ENCODE results near the gene SARNP. TPM values are rescaled to one million over a fixed set of nuclear protein-coding genes. Genes with fewer than 3 reads are reported as not detected.

SARNP gene
- total and polyA plus RNA-seq, 9 of the 15 experiments (the other 6 are each of a cell fraction or from before 2014, with no cell fraction given), result 70.1 to 400 (median 198) TPM

DNA sequence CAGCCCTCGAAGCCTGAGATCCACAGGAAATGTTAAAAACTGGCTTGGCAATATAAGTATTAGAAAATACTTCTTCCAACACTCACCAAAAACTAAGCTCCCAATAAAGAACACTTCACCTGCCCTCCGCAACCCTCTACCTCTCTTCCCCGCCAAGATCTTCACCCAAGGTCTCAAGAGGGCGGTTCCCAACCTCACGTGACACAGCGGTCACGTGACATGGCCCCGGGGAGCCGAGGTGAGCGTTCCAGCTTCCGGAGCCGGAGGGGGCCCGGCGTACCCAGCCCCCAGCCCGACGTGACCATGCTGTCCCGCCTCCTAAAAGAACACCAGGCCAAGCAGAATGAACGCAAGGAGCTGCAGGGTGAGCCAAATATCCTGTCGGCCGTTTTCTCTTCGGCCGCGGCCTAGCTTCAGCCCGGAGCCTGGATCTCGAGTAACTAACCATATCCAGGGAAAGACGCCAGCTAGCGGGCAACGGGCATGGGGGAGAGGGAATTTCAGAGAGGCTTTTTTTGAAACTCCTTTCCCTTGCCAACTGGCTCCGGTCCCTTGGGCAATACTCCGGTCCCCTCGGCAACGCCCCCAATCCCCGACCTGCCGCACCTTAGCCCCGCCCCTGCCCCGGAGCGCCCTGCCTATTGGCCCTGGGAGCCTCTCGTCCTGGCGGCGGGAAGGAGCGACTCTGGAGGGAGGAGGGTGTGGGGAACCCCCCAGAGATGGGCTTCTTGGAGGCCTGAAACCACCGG lies 101.5 kb downstream of the SARNP start, which contains the start of gene BLOC1S1 (continued):
- TF ChIP-seq, protein P1, sequence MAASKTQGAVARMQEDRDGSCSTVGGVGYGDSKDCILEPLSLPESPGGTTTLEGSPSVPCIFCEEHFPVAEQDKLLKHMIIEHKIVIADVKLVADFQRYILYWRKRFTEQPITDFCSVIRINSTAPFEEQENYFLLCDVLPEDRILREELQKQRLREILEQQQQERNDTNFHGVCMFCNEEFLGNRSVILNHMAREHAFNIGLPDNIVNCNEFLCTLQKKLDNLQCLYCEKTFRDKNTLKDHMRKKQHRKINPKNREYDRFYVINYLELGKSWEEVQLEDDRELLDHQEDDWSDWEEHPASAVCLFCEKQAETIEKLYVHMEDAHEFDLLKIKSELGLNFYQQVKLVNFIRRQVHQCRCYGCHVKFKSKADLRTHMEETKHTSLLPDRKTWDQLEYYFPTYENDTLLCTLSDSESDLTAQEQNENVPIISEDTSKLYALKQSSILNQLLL (CRISPR knock-in tag; IDR thresholded peaks at IDR 0.05; ENCODE audit: borderline replicate concordance), result no peak
- TF ChIP-seq, protein P2, sequence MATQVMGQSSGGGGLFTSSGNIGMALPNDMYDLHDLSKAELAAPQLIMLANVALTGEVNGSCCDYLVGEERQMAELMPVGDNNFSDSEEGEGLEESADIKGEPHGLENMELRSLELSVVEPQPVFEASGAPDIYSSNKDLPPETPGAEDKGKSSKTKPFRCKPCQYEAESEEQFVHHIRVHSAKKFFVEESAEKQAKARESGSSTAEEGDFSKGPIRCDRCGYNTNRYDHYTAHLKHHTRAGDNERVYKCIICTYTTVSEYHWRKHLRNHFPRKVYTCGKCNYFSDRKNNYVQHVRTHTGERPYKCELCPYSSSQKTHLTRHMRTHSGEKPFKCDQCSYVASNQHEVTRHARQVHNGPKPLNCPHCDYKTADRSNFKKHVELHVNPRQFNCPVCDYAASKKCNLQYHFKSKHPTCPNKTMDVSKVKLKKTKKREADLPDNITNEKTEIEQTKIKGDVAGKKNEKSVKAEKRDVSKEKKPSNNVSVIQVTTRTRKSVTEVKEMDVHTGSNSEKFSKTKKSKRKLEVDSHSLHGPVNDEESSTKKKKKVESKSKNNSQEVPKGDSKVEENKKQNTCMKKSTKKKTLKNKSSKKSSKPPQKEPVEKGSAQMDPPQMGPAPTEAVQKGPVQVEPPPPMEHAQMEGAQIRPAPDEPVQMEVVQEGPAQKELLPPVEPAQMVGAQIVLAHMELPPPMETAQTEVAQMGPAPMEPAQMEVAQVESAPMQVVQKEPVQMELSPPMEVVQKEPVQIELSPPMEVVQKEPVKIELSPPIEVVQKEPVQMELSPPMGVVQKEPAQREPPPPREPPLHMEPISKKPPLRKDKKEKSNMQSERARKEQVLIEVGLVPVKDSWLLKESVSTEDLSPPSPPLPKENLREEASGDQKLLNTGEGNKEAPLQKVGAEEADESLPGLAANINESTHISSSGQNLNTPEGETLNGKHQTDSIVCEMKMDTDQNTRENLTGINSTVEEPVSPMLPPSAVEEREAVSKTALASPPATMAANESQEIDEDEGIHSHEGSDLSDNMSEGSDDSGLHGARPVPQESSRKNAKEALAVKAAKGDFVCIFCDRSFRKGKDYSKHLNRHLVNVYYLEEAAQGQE (IDR thresholded peaks at IDR 0.05; ENCODE audit: borderline replicate concordance), result peak; percentile 96
- TF ChIP-seq, protein P2 (CRISPR knock-in tag; IDR thresholded peaks at IDR 0.05; ENCODE audit: low read depth), result 0 out of 2 replicates have a peak, but pooled peaks have one; percentile 24
- TF ChIP-seq KLF6 (CRISPR knock-in tag; IDR thresholded peaks at IDR 0.05; ENCODE audit: borderline replicate concordance) (0 out of 2 replicates have a peak, but pooled peaks have one; percentile 19), TCF7L2 (IDR thresholded peaks at IDR 0.05; ENCODE audit: low read depth, low read length) (no peak), KLF16 (IDR thresholded peaks at IDR 0.05) (no peak; the same call in 1 of the 2 replicates), MCM5 (IDR thresholded peaks at IDR 0.05; ENCODE audit: low read depth) (no peak)
- TF ChIP-seq, protein P3, sequence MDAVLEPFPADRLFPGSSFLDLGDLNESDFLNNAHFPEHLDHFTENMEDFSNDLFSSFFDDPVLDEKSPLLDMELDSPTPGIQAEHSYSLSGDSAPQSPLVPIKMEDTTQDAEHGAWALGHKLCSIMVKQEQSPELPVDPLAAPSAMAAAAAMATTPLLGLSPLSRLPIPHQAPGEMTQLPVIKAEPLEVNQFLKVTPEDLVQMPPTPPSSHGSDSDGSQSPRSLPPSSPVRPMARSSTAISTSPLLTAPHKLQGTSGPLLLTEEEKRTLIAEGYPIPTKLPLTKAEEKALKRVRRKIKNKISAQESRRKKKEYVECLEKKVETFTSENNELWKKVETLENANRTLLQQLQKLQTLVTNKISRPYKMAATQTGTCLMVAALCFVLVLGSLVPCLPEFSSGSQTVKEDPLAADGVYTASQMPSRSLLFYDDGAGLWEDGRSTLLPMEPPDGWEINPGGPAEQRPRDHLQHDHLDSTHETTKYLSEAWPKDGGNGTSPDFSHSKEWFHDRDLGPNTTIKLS (IDR thresholded peaks at IDR 0.05; ENCODE audit: borderline replicate concordance, low read depth), result 0 out of 2 replicates have a peak, but pooled peaks have one; percentile 43
- TF ChIP-seq, protein P4, sequence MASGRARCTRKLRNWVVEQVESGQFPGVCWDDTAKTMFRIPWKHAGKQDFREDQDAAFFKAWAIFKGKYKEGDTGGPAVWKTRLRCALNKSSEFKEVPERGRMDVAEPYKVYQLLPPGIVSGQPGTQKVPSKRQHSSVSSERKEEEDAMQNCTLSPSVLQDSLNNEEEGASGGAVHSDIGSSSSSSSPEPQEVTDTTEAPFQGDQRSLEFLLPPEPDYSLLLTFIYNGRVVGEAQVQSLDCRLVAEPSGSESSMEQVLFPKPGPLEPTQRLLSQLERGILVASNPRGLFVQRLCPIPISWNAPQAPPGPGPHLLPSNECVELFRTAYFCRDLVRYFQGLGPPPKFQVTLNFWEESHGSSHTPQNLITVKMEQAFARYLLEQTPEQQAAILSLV (tag; IDR thresholded peaks at IDR 0.05), result 0 out of 2 replicates have a peak, but pooled peaks have one; percentile 33
- TF ChIP-seq, protein P5, sequence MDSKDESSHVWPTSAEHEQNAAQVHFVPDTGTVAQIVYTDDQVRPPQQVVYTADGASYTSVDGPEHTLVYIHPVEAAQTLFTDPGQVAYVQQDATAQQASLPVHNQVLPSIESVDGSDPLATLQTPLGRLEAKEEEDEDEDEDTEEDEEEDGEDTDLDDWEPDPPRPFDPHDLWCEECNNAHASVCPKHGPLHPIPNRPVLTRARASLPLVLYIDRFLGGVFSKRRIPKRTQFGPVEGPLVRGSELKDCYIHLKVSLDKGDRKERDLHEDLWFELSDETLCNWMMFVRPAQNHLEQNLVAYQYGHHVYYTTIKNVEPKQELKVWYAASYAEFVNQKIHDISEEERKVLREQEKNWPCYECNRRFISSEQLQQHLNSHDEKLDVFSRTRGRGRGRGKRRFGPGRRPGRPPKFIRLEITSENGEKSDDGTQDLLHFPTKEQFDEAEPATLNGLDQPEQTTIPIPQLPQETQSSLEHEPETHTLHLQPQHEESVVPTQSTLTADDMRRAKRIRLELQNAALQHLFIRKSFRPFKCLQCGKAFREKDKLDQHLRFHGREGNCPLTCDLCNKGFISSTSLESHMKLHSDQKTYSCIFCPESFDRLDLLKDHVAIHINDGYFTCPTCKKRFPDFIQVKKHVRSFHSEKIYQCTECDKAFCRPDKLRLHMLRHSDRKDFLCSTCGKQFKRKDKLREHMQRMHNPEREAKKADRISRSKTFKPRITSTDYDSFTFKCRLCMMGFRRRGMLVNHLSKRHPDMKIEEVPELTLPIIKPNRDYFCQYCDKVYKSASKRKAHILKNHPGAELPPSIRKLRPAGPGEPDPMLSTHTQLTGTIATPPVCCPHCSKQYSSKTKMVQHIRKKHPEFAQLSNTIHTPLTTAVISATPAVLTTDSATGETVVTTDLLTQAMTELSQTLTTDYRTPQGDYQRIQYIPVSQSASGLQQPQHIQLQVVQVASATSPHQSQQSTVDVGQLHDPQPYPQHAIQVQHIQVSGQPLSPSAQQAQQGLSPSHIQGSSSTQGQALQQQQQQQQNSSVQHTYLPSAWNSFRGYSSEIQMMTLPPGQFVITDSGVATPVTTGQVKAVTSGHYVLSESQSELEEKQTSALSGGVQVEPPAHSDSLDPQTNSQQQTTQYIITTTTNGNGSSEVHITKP (IDR thresholded peaks at IDR 0.05; ENCODE audit: partially characterized antibody), result no peak

Data from K562 (cell line).